Cardiac muscle cell (in vitro differentiated cells and primary cell): ENCODE results near the gene TNFRSF6B. TPM values are rescaled to one million over a fixed set of nuclear protein-coding genes. Genes with fewer than 3 reads are reported as not detected.

Source experiments
- DNase-seq, 2 donors: peaks; one replicate each; pipeline versions ENCODE4 v3.0.0 to v3.0.0-alpha.2; 2010 to 2017; ENCODE audit warnings: low read depth in 1 of 2, low spot score in 1 of 2
- H3K27ac ChIP-seq: fragments of 200-600 bp; sonication (generic); 2 replicates; pipeline ENCODE4 v1.5.1; 2016
- H3K27me3 ChIP-seq: fragments of 200-600 bp; sonication (generic); 2 replicates; pipeline ENCODE4 v1.6.0; 2016; ENCODE audit warnings: control low read depth
- H3K36me3 ChIP-seq: fragments of 200-600 bp; sonication (generic); 2 replicates; pipeline ENCODE4 v1.5.1; 2016; ENCODE audit warnings: control low read depth
- H3K4me1 ChIP-seq: fragments of 200-600 bp; sonication (generic); 2 replicates; pipeline ENCODE4 v1.8.1; 2017; ENCODE audit warnings: low read depth, mild to moderate bottlenecking, mixed run types
- H3K4me3 ChIP-seq: fragments of 200-600 bp; sonication (generic); 2 replicates; pipeline ENCODE4 v1.5.1; 2016; ENCODE audit warnings: mild to moderate bottlenecking
- H3K9me3 ChIP-seq: fragments of 200-600 bp; sonication (generic); 2 replicates; pipeline ENCODE4 v1.5.1; 2017; ENCODE audit warnings: low read depth, mild to moderate bottlenecking, control low read depth
- polyA plus RNA-seq: library from polyadenylated mRNA; unstranded; fragments of >200 nt; fragmentation: Nextera tagmentation; extraction: Ambion mirVana; gene quantifications from 2 replicates; pipeline ENCODE4 v1.2.1, GENCODE V29; 2016
- total RNA-seq: library from RNA; depleted of rRNA; stranded (reverse); fragments of >200 nt; gene quantifications from 2 replicates; pipeline ENCODE4 v1.2.3, GENCODE V29; 2016
- TF ChIP-seq, protein P1 (sequence below): IDR thresholded peaks from 2 replicates; pipeline ENCODE4 v1.5.1; 2012; ENCODE audit warnings: low read depth, mild to moderate bottlenecking, low read length

Gene TNFRSF6B
- total and polyA plus RNA-seq, 2 experiments from 2014 or later = 4.9 to 10.3 TPM

DNA sequence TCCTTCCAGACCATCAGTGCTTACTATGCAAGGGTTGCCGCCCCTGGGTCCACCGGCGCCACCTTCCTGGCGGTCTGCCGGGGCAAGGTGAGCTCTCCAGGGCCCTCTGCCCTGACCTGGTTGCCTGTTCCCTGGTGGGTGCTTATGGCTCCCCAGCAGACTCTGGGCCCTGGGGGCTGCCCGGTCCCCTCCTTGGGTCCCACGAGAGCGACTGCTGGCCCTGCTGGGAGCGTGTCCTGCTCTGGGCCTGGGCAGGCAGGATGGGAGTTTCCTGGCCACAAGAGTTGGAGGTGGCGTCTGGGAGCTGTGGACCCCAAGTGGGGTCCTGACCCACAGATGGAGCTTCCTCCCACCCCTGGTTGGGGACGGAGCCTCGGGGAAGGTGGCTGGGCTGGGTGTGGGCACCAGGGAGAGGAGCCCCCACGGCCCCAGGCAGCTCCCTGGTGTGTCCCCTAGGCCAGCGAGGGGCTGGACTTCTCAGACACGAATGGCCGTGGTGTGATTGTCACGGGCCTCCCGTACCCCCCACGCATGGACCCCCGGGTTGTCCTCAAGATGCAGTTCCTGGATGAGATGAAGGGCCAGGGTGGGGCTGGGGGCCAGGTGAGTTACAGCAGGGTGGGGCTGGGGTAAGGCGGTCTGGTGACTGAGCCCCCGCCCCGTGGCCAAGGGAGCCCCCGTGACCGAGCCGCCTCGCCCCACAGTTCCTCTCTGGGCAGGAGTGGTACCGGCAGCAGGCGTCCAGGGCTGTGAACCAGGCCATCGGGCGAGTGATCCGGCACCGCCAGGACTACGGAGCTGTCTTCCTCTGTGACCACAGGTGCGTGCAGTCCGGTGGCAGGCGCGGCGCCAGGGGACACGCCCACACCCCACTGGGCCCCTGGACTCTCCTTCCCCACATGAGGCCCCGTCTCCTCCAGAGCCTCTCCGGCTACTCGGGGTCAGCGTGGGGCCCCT, 7.1 kb upstream of the TNFRSF6B start:
- Histone ChIP-seq H3K9me3 (no peaks in the 10 kb centered on the region), H3K36me3 (no peaks in the 10 kb centered on the region), H3K27me3 (no peaks in the 10 kb centered on the region), H3K4me1 (peaks cover 7% of the 10 kb centered on the region), H3K27ac (no peak overlapping the region), H3K4me3 (no peak overlapping the region)
- no peak for DNase-seq
- TF ChIP-seq, protein P1, sequence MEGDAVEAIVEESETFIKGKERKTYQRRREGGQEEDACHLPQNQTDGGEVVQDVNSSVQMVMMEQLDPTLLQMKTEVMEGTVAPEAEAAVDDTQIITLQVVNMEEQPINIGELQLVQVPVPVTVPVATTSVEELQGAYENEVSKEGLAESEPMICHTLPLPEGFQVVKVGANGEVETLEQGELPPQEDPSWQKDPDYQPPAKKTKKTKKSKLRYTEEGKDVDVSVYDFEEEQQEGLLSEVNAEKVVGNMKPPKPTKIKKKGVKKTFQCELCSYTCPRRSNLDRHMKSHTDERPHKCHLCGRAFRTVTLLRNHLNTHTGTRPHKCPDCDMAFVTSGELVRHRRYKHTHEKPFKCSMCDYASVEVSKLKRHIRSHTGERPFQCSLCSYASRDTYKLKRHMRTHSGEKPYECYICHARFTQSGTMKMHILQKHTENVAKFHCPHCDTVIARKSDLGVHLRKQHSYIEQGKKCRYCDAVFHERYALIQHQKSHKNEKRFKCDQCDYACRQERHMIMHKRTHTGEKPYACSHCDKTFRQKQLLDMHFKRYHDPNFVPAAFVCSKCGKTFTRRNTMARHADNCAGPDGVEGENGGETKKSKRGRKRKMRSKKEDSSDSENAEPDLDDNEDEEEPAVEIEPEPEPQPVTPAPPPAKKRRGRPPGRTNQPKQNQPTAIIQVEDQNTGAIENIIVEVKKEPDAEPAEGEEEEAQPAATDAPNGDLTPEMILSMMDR = no peak

DNA sequence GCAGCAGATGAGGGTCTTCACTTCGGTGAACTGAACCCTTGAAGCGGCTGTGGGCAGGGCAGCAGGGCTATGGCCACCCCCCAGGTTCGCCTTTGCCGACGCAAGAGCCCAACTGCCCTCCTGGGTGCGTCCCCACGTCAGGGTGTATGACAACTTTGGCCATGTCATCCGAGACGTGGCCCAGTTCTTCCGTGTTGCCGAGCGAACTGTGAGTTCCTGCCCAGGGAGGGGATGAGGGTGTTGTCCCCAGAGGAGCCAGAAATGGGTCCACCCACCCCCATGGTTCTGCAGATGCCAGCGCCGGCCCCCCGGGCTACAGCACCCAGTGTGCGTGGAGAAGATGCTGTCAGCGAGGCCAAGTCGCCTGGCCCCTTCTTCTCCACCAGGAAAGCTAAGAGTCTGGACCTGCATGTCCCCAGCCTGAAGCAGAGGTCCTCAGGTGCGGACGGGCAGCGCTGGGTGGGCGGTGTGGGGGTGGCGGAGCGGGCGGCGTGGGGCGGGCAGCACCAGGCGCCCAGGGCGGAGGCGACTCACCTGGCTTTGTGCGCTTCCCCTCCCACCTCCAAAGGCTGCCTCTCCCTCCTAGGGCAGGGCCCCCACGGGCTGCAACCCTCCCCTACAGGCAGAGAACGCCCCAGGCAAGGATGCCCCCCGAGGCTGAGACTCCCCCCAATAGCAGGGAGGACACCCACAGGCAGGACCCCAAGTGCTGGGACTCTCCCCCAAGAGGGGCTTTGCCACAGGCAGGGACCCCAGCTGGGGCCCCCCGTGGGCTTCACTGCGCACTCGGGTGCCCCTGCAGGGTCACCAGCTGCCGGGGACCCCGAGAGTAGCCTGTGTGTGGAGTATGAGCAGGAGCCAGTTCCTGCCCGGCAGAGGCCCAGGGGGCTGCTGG, 6.2 kb upstream of the TNFRSF6B start:
- Histone ChIP-seq H3K9me3 (no peaks in the 10 kb centered on the region), H3K27ac (no peak overlapping the region), H3K4me1 (peaks cover 7% of the 10 kb centered on the region), H3K27me3 (no peaks in the 10 kb centered on the region), H3K4me3 (no peak overlapping the region), H3K36me3 (no peaks in the 10 kb centered on the region)
- no peak for DNase-seq
- TF ChIP-seq, protein P1 = no peak

DNA sequence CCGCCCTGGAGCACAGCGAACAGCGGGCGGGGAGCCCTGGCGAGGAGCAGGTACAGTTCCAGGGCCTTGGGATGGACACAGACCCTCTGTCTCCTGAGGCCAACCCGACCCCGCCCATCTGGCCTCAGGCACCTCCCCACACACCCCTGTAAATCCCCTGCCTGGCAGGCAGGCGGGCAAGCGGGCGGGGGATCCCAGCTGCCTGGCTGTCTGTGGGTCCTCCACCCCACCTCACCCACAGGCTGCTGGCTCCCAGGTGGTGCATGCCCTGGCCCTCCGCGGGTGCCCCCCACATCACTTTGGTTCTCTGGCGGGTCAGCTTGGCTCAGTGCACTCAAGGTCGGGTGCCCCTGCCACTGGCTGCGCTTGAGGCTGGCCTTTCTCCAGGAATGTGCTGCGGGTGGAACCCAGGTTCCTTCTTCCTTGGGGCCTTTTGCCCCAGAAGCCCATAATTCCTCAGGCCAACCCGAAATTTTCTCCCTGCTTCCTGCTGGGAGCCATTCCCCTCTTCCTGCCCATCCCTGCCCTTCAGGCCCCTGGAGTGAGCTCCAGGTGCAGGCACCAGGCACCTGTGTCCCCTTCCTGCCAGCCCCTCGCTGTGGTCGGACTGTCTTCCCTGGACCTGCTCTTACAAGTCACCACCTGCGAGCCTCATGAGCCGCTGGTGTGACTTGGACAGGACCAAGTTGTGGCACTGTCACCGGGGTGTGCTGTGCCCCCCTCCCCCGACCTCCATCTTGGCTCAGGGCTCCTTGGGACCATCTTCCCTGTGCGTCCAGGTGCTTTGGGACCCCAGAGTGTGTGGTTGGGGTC, 5.3 kb upstream of the TNFRSF6B start:
- peaks cover 7% of the 10 kb centered on the region for H3K4me1 ChIP-seq
- no peak for DNase-seq
- H3K27ac ChIP-seq = no peak overlapping the region
- TF ChIP-seq, protein P1 = no peak
- H3K36me3 ChIP-seq = no peaks in the 10 kb centered on the region
- H3K4me3 ChIP-seq = no peak overlapping the region
- no peaks in the 10 kb centered on the region for H3K9me3 ChIP-seq
- H3K27me3 ChIP-seq = no peaks in the 10 kb centered on the region

DNA sequence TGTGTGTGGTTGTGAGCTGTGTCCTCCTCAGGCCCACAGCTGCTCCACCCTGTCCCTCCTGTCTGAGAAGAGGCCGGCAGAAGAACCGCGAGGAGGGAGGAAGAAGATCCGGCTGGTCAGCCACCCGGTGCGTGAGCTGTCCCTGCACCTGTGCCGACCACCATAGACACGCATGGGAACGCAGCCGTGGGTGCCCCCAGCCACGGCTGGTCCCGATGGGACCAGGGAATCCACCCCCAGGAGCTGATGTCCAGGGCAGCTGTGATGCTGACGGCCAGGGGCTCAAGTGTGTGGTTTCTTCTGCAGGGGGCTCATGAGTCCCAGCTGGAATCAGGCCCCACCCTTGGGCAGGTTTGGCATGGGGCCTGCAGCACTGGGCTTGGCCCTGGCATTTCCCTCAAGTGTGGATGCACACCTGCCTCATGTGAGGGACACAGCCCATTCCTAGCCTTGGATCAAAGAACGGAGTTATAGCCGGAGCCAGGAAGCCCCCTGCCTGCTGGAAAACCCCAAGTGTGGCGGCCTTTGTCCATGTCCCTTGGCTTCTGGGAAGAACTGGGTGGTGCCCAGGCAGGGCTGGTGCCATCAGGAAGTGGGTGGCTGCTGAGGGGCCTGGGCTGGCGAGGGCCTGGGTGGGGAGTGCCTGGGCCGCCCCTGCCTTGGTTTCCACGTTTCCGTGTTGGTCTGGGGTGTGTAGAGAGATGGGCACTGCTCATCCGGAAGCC, 4.6 kb upstream of the TNFRSF6B start:
- TF ChIP-seq, protein P1 = no peak
- Histone ChIP-seq H3K4me1 (peaks cover 4% of the 10 kb centered on the region), H3K4me3 (no peak overlapping the region), H3K9me3 (no peaks in the 10 kb centered on the region), H3K36me3 (no peaks in the 10 kb centered on the region), H3K27ac (peak overlapping the region; percentile 43), H3K27me3 (no peaks in the 10 kb centered on the region)
- DNase-seq = no peak
